Common myeloid progenitor, CD34-positive (primary cell): ENCODE data around the gene UBQLN4.

ENCODE experiments used
- CTCF ChIA-PET: fragments of 350-600 bp; sonication (Branson Sonifier 250); formaldehyde crosslinking; loops from one replicate; lab custom pipeline; 2021; ENCODE audit warnings: antibody characterized with exemption; lab: Charles Lee
- POLR2A ChIA-PET: fragments of 350-600 bp; sonication (Branson Sonifier 250); formaldehyde crosslinking; loops from one replicate; lab custom pipeline; 2021; ENCODE audit warnings: antibody characterized with exemption; lab: Charles Lee
- DNase-seq, 3 donors: peaks; one replicate each; pipeline versions ENCODE4 v3.0.0 to v3.0.0-alpha.2; 2013
- H3K27ac ChIP-seq, 2 experiments: 1 replicate in 1 of 2; 2 replicates in 1 of 2; pipeline ENCODE4 v1.7.0; 2013; ENCODE audit warnings: inconsistent platforms in 2 of 2, low read length in 2 of 2, mild to moderate bottlenecking in 2 of 2, low read depth in 1 of 2, moderate library complexity in 1 of 2; ENCODE audit not compliant: severe bottlenecking in 2 of 2, insufficient read depth in 1 of 2, poor library complexity in 1 of 2
- H3K27me3 ChIP-seq, 5 experiments: replicated peaks in 2 of 5; 1 replicate in 3 of 5; 2 replicates in 2 of 5; pipeline versions ENCODE4 v1.6.1 to v1.7.0; 2013; ENCODE audit warnings: low read length in 4 of 5, mild to moderate bottlenecking in 2 of 5, moderate library complexity in 2 of 5, inconsistent platforms in 1 of 5; ENCODE audit not compliant: insufficient read depth in 5 of 5, control insufficient read depth in 4 of 5
- H3K36me3 ChIP-seq, 4 experiments: 1 replicate in 2 of 4; 2 replicates in 2 of 4; pipeline versions ENCODE4 v1.6.1 to v1.7.0; 2013; ENCODE audit warnings: low read length in 3 of 4, control low read depth in 1 of 4, mild to moderate bottlenecking in 1 of 4; ENCODE audit not compliant: control insufficient read depth in 4 of 4, insufficient read depth in 4 of 4
- H3K4me1 ChIP-seq, 4 experiments: 1 replicate in 3 of 4; 2 replicates in 1 of 4; pipeline versions ENCODE4 v1.6.1 to v1.7.1; 2013; ENCODE audit warnings: low read length in 3 of 4, mild to moderate bottlenecking in 3 of 4, control low read depth in 1 of 4, inconsistent platforms in 1 of 4, moderate library complexity in 1 of 4; ENCODE audit not compliant: control insufficient read depth in 4 of 4, insufficient read depth in 4 of 4; ENCODE audit errors: control extremely low read depth in 1 of 4
- H3K4me3 ChIP-seq, 7 experiments: 1 replicate in 4 of 7; 2 replicates in 3 of 7; pipeline versions ENCODE4 v1.5.1 to v1.7.0; 2013; ENCODE audit warnings: mild to moderate bottlenecking in 7 of 7, low read length in 6 of 7, moderate library complexity in 6 of 7, inconsistent platforms in 2 of 7, low read depth in 2 of 7, control low read depth in 1 of 7; ENCODE audit not compliant: insufficient read depth in 4 of 7, control insufficient read depth in 1 of 7; ENCODE audit errors: extremely low read depth in 1 of 7
- H3K9me3 ChIP-seq, 5 experiments: 1 replicate in 4 of 5; 2 replicates in 1 of 5; pipeline versions ENCODE4 v1.6.1 to v1.7.1; 2013; ENCODE audit warnings: low read length in 4 of 5, mild to moderate bottlenecking in 2 of 5, inconsistent platforms in 1 of 5, low read depth in 1 of 5, moderate library complexity in 1 of 5; ENCODE audit not compliant: control insufficient read depth in 4 of 5, insufficient read depth in 2 of 5; ENCODE audit errors: control extremely low read depth in 1 of 5
- WGBS: methylation state at CpG from one replicate; pipeline ENCODE4 v1.1.5; 2013; ENCODE audit not compliant: insufficient coverage; 5-methylcytosine and 5-hydroxymethylcytosine counted together

The UBQLN4 gene

DNA sequence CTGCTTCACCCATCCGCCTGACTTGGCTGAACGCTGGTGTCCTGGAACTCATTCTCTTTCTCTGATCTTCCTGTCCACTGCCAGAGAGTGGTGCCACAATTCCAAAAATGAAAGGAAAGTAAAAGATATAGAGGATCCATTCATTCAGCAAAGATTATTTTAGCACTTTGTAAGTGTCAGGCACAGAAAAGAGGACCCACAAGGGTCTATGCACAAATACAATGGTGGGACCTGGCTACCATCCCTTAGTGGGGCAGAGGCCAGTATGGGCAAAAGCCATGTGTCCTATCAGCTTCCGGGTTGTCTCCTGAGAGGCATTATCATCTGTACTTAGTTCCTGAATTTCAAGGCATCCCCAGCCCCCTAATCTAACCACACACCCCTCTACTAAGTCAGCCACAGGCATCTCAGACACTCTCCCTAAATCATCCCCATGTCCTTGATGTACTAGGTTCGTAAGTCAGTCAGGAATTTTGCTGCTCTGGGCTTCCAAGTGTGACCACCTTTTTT is 51.9 kb downstream of the UBQLN4 start:
- DNase-seq: peak in 2 of 3 donors; percentile 56 to 62
- H3K4me3 ChIP-seq: no peak overlapping the region
- H3K27ac ChIP-seq: no peak overlapping the region
- CTCF ChIA-PET: interaction anchor here (0.6 to 1.8 kb wide), 7 partner anchors 8 to 487 kb away, joined by 3 to 6 read pairs (median 4); no protein-coding TSS in a partner anchor
- POLR2A ChIA-PET: interaction anchor here (0.6 kb wide), 2 partner anchors 33 to 124 kb away, joined by 3 read pairs; no protein-coding TSS in a partner anchor
- H3K36me3 ChIP-seq: peaks cover 0 to 1% (median 0%) of the 10 kb centered on the region in 4 experiments
- peaks cover 3 to 18% (median 12%) of the 10 kb centered on the region in 4 experiments for H3K4me1 ChIP-seq
- H3K27me3 ChIP-seq: no peaks in the 10 kb centered on the region
- WGBS: 86% methylated on average over 1 of the region's 4 CpGs
- H3K9me3 ChIP-seq: no peaks in the 10 kb centered on the region

DNA sequence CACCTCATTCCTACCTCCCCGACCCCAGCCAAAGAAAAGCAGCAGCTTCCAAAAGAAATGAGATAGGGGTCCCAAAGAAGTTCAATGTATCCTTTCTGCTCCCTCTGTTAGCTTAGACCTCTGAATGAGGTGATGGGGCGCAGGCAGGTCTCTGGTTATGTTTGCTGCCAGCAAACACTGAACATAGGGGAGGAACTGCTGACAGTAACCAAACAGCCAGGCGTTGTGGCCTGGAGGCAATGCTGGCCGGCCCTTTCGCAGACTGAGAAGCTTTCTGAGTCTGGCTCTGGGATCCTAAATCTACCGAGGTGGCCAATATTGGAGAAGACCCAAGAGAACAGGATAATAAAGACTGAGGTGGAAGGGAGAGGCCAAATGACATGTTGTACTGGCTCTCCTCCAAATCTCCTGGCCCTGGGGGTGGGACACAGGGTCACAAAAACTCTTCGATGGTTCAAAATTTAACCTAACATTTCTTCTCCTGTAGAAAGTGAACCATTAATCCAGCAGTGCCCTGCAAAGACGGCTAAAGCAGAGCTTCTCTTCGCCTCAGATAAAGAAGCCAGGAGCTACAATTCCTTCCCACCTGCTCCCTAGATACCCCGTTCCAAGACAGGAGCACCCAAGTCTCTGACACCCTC is 52.5 kb downstream of the UBQLN4 start:
- whole genome bisulfite sequencing: 95% methylated on average over 8 of the region's 10 CpGs
- Histone ChIP-seq H3K27me3 (no peaks in the 10 kb centered on the region), H3K9me3 (no peaks in the 10 kb centered on the region), H3K4me3 (no peak overlapping the region), H3K4me1 (peaks cover 3 to 21% (median 12%) of the 10 kb centered on the region in 4 experiments), H3K36me3 (no peaks in the 10 kb centered on the region), H3K27ac (no peak overlapping the region)
- POLR2A ChIA-PET: interaction anchor here (0.6 kb wide), 2 partner anchors 32 to 125 kb away, joined by 3 read pairs; no protein-coding TSS in a partner anchor
- CTCF ChIA-PET: interaction anchor here (1.0 to 1.5 kb wide), 3 partner anchors 17 to 64 kb away, joined by 3 to 5 read pairs (median 4); no protein-coding TSS in a partner anchor
- no peak for DNase-seq

- ChIA-PET CTCF (no interaction called here), POLR2A (no interaction called here)
- WGBS: 100% methylated on average over 1 of the region's 1 CpG
These were observed 53.6 kb downstream of the UBQLN4 start for GRCh38 chr1:155999964-156000363.

DNA sequence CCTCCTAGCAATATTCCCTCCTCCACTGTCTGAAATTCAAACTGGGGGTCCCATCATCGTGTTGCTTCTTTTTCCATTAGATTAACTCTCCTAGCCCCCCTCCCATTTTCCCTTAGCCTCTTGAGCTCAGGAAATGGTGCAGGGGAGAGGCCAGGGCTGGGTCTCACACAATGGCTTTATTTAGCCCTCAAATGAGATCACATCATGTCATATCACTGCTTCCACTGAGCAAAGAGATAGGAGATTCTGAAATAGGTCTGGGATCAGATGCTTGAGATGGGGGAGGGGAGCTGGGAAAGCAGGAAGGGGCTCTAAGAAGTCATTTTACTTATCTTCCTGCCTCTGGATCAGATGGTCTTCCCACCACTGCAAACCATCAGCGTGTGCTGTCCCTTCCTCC is 57.4 kb downstream of the UBQLN4 start:
- DNase-seq: no peak
- WGBS: no CpG with 5 or more reads among the region's 2 CpGs
- Histone ChIP-seq H3K27ac (no peak overlapping the region), H3K4me3 (no peak overlapping the region), H3K4me1 (peaks cover 0 to 3% (median 0%) of the 10 kb centered on the region in 4 experiments), H3K36me3 (no peaks in the 10 kb centered on the region), H3K27me3 (no peaks in the 10 kb centered on the region), H3K9me3 (no peaks in the 10 kb centered on the region)
- ChIA-PET POLR2A (interaction anchor here (1.5 kb wide), 1 partner anchor 17 kb away, joined by 3 read pairs; the partner anchor contains the start of gene ARHGEF2), CTCF (interaction anchor here (0.6 to 1.8 kb wide), 8 partner anchors 12 to 1113 kb away, joined by 3 to 4 read pairs (median 3); no protein-coding TSS in a partner anchor)

More at GRCh38 chr1:155999964-156000363, 53.6 kb downstream of the UBQLN4 start:
- H3K4me3 ChIP-seq: no peak overlapping the region
- H3K9me3 ChIP-seq: no peaks in the 10 kb centered on the region
- no peak for DNase-seq
- H3K4me1 ChIP-seq: peaks cover under 1 to 19% (median 7%) of the 10 kb centered on the region in 4 experiments
- no peaks in the 10 kb centered on the region for H3K36me3 ChIP-seq
- H3K27me3 ChIP-seq: no peaks in the 10 kb centered on the region
- H3K27ac ChIP-seq: no peak overlapping the region

GRCh38 chr1:155993595-155993994 is 60.0 kb downstream of the UBQLN4 start:
- CTCF ChIA-PET: interaction anchor here (0.7 to 8.7 kb wide), 4 partner anchors 8 to 28 kb away, joined by 3 to 92 read pairs (median 4); partner anchors contain the start of gene ARHGEF2
- 100% methylated on average over 1 of the region's 3 CpGs for WGBS
- DNase-seq: no peak
- POLR2A ChIA-PET: no interaction called here
- H3K9me3 ChIP-seq: no peaks in the 10 kb centered on the region
- no peak overlapping the region for H3K4me3 ChIP-seq
- no peaks in the 10 kb centered on the region for H3K36me3 ChIP-seq
- H3K4me1 ChIP-seq: peaks cover 0 to 25% (median 18%) of the 10 kb centered on the region in 4 experiments
- no peaks in the 10 kb centered on the region for H3K27me3 ChIP-seq
- H3K27ac ChIP-seq: no peak overlapping the region

DNA sequence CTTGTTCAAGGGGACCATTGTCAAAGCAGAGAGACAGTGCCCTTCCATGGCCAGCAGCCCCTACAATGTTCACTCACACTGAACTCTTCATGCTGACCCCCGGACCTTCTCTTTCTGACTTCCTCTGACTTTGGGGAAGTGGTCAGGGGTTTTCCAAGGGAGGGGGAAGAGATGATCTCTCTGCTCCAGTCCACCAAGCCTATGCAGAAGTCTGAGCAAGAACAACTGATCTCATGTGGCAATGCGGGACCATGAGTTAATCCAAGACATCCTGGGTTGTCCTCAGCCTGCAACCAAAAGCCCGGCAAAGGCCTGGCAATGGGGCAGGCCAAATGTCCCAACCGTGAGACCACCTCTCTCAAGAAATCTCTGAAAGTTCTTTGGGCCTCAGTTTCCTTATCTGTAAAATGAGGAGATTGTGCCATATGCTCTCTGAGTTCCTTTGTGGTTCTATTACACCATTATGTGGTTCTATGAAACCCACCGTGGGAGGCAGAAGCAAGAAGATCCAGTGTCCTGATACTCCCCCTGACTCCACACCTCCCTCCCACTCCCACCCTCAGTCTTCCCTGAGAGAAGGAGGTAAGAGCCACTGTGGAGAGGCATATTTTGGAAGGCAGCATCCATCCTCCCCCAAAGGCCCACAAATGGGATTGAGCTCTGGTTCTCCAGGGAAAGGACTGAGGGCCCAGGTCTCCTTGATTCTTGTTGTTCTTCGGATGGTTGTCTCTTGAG is 63.4 kb downstream of the UBQLN4 start:
- CTCF ChIA-PET: interaction anchor here (0.8 to 8.7 kb wide), 20 partner anchors 8 to 75 kb away, joined by 3 to 92 read pairs (median 11); partner anchors contain the start of genes ARHGEF2 and KHDC4
- no peak overlapping the region for H3K27ac ChIP-seq
- H3K9me3 ChIP-seq: no peaks in the 10 kb centered on the region
- H3K4me3 ChIP-seq: peak overlapping the region in 1 of 7 experiments; percentile 36
- H3K36me3 ChIP-seq: no peaks in the 10 kb centered on the region
- peak in 2 of 3 donors; percentile 55 to 56 for DNase-seq
- H3K27me3 ChIP-seq: no peaks in the 10 kb centered on the region
- POLR2A ChIA-PET: interaction anchor here (0.6 to 2.1 kb wide), 7 partner anchors 12 to 57 kb away, joined by 3 to 6 read pairs (median 3); partner anchors contain the start of gene ARHGEF2
- peaks cover 0 to 22% (median 18%) of the 10 kb centered on the region in 4 experiments for H3K4me1 ChIP-seq
- WGBS: 67% methylated on average over 4 of the region's 6 CpGs
